Activated T-cell treated with anti-CD3 and anti-CD28 coated beads for 24 hours (primary cell): ENCODE measurements around the gene TMEM59L.
"Not testable (repeated sequence)": the region's sequence is repeated elsewhere in the genome, so short reads cannot be mapped to it uniquely, and the experiment has no call there.

Source experiments
- DNase-seq: peaks from one replicate; pipeline ENCODE4 v3.0.0-alpha.2; 2020; ENCODE audit warnings: low read depth

Gene TMEM59L

DNA sequence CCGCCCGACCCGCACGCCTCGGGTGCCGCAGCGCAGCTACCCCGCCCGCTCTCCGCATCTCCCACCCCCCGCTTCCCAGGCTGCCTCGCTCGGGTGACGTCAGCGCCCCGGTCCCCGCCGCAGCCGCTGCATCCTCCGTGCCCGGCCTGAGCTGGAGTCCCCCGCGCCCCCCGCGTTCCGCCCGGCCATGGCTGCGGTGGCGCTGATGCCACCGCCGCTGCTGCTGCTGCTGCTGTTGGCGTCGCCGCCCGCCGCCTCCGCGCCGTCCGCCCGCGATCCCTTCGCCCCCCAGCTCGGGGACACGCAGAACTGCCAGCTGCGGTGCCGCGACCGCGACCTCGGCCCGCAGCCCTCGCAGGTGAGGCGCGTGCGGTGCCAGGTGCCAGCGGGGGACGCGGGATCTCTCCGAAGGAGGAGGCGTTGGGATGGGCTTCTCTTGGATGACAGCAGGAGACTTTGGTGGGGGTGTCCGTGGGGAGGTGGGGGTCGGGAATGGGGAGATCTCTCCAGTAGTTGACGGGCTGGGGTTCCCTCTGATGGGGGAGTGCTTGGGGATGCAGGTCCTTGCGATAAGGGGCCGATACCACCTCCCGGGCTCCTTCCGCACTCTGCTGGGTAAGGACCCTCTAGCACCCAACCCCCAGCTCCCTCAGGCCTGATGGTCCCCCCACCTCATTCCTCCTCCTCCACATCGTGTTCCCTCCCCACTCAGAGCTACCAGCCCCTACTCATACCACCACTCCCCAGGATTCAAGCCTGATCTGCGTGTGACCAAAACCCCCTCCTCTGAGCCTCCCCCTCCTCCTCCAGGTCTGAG is at the start of gene TMEM59L:
TMEM59L (plus strand) TSS at position 99 of the 817 bp plus-strand sequence; CDS start at position 188, 89 bp downstream.
- DNase-seq = no peak

DNA sequence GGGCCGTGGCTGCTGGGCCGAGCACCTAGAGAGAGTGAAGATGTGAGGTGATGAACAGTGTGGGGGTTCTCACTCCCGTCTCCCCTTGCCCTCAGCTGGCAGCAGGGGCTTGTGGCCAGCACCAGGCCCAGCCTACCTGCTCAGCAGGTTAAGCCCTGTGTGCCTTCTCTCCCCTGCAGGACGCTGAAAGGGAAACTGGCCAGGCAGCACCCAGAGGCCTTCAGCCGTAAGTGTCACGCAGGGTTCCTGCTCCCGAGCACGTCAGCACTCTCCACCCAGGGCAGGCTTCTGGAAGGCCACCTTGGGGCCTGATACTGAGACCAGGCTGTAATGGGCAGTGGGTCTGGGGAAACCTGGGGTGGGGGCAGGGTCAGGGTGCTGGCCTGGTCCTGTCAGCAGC is 45.7 kb upstream of the TMEM59L start:
- no peak for DNase-seq

- no peak for DNase-seq
Observed at GRCh38 chr19:18568367-18568766, 44.3 kb upstream of the TMEM59L start.

- peak; percentile 99 for DNase-seq
Observed at GRCh38 chr19:18571564-18572344, 40.9 kb upstream of the TMEM59L start, which contains the start of gene UBA52. UBA52 (plus strand) TSS chr19:18571857; CDS start chr19:18573301, 1,444 bp downstream.

GRCh38 chr19:18574691-18575291 is 37.9 kb upstream of the TMEM59L start:
- DNase-seq = no peak

DNA sequence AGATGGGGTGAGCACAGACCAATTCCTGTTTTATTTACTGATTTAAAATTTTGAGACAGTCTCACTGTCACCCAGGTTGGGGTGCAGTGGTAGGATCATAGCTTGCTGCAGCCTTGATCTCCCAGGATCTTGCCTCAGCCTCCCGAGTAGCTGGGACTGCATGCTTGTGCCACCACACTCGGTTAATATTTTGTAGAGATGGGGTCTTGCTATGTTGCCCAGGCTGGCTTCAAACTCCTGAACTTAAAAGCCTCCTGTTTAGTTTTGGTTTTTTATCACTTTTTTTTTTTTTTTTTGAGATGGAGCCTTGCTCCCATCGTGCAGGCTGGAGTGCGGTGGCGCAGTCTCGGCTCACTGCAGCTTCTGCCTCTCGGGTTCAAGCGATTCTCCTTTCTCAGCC is 36.3 kb upstream of the TMEM59L start:
- DNase-seq = no peak

- no peak for DNase-seq
Observed at GRCh38 chr19:18577365-18577914, 35.2 kb upstream of the TMEM59L start.

GRCh38 chr19:18580311-18580710 is 32.4 kb upstream of the TMEM59L start:
- no peak for DNase-seq

- DNase-seq = no peak
Observed at GRCh38 chr19:18586306-18586705, 26.4 kb upstream of the TMEM59L start.

GRCh38 chr19:18587561-18587960 is 25.1 kb upstream of the TMEM59L start:
- no peak for DNase-seq

GRCh38 chr19:18587962-18588610 is 24.6 kb upstream of the TMEM59L start:
- no peak for DNase-seq

DNA sequence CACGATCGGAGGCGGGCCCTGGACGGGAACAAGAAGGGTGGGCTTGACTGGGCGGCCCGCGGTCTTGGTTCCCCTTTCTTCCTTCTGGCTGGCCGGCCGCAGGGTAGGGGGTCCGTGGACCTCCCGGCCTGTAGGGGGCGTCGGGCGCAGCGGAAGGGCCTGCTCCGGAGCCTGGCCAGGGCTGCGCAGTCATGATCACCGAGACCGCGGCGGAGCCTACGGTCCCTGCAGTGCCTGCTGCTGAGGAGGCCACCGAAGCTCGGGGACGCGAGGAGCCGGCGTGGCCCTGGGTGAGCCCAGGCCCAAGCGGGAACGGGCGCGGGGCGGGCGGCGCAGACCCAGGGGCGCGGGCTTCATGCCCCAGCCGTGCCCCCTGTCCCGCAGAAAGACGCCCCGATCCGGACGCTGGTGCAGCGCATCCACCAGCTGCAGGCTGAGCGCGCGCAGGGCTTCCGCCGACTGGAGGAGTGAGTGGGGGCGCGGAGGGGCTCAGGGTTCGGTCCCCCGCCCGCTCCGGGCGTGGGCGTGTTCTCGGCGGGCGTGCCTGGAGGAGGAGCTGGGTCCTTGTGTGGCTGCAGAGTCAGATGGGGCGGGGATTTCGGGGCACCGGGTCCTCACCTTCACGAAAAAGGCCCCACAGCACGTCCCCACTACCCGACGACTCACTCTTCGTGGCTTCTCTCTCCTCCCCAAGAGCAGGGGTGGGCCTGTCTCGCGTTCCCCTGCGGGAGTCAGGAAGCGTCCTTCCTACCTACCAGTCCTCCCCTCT is 23.9 kb upstream of the TMEM59L start, which contains the start of gene REX1BD:
REX1BD (plus strand) TSS at position 188 of the 769 bp plus-strand sequence; CDS start at position 192, 4 bp downstream.
- DNase-seq = peak; percentile 85

GRCh38 chr19:18589380-18590272 is 23.0 kb upstream of the TMEM59L start:
- no peak for DNase-seq

- no peak for DNase-seq
Observed at GRCh38 chr19:18590273-18591272, 22.1 kb upstream of the TMEM59L start.

GRCh38 chr19:18591735-18592385 is 20.8 kb upstream of the TMEM59L start:
- DNase-seq = no peak

GRCh38 chr19:18592732-18593131 is 19.9 kb upstream of the TMEM59L start:
- not testable (repeated sequence) for DNase-seq

DNA sequence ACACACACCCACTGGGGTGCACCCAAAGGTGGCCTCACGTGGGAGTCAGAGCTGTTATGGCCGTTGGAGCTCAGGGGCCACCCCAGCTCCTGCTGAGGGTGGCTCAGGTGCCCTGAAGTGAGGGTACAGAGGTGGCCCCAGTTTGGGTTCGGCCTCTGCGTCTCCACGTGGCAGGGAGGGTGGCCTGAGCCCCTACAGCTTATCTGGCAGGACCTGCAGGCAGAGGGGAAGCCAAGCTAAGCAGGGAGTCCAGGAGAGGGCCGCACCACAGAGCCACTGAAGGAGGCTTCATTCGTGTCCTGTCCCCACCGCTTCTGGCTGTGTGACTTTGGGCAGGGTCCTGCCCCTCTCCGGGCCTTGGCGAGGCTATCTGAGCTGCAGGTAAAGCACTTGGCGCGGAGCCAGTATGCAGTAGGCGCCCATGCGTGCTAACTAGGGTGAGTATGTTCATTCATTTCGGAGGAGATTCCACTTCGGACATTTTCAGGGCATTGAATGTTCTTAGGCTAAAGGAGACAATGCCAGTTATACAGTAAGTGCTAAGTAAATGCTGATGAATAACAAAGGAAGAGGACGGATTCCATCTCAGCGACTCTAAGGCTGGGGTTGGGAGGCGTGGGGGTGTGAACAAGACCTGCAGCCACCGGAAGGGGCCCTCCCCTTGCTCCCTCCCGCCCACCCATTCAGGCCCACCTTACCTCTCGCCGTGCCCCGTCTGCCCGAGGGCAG is 19.1 kb upstream of the TMEM59L start:
- no peak for DNase-seq
